Thyroid gland (tissue), 4 donors: ENCODE data around the gene RSRC1.

Source experiments
- CTCF ChIP-seq, 6 experiments: fragments of 200-600 bp in 3 of 6; fragments of 450-650 bp in 3 of 6; sonication (generic) in 3 of 6; IDR thresholded peaks; one replicate each; pipeline ENCODE4 v1.5.1; 2016 to 2019; ENCODE audit warnings: antibody characterized with exemption in 6 of 6, mild to moderate bottlenecking in 2 of 6, inconsistent platforms in 1 of 6, moderate library complexity in 1 of 6
- POLR2A ChIP-seq, 2 donors: fragments of 450-650 bp; IDR thresholded peaks; one replicate each; pipeline ENCODE4 v1.6.1; 2017; ENCODE audit warnings: antibody characterized with exemption in 2 of 2, mild to moderate bottlenecking in 2 of 2, moderate library complexity in 1 of 2

- no peak for TF ChIP-seq CTCF (IDR thresholded peaks at IDR 0.05)
- no peak for TF ChIP-seq POLR2A (IDR thresholded peaks at IDR 0.05)
These were observed 320.6 kb downstream of the RSRC1 start for GRCh38 chr3:158430448-158430847.
